DND-41 (cell line): ENCODE measurements around the gene ARID2.

Experiments
- EZH2 ChIP-seq: IDR thresholded peaks from 3 replicates; pipeline ENCODE4 v1.6.1; 2012; ENCODE audit warnings: borderline replicate concordance, low read depth, mild to moderate bottlenecking, moderate library complexity, low read length, inconsistent platforms; ENCODE audit not compliant: severe bottlenecking
- TF ChIP-seq, protein P1 (sequence below): IDR thresholded peaks from 2 replicates; pipeline ENCODE4 v1.5.1; 2012; ENCODE audit warnings: borderline replicate concordance, low read length, moderate library complexity, mild to moderate bottlenecking; ENCODE audit not compliant: poor library complexity, severe bottlenecking; ENCODE audit errors: extremely low read depth

DNA sequence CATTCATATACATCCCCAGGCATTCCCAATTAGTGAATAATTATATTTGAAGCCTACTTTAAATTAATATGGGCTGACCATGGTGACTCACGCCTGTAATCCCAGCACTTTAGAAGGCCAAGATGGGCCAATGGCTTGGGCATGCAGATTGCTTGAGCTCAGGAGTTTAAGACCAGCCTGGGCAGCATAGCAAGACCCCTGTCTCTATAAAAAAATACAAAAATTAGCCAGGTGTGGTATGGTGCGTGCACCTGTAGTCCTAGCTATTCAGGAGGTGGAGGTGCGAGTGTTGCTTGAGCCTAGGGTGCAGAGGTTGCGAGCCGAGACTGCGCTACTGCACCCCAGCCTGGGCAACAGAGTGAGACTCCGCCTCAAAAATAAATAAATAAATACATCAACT lies 7.6 kb upstream of the ARID2 start:
- TF ChIP-seq, protein P1, sequence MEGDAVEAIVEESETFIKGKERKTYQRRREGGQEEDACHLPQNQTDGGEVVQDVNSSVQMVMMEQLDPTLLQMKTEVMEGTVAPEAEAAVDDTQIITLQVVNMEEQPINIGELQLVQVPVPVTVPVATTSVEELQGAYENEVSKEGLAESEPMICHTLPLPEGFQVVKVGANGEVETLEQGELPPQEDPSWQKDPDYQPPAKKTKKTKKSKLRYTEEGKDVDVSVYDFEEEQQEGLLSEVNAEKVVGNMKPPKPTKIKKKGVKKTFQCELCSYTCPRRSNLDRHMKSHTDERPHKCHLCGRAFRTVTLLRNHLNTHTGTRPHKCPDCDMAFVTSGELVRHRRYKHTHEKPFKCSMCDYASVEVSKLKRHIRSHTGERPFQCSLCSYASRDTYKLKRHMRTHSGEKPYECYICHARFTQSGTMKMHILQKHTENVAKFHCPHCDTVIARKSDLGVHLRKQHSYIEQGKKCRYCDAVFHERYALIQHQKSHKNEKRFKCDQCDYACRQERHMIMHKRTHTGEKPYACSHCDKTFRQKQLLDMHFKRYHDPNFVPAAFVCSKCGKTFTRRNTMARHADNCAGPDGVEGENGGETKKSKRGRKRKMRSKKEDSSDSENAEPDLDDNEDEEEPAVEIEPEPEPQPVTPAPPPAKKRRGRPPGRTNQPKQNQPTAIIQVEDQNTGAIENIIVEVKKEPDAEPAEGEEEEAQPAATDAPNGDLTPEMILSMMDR: no peak
- TF ChIP-seq EZH2: no peak
